SK-N-MC (cell line): ENCODE results near the gene LRRC23.
"Not testable (repeated sequence)": the region's sequence is repeated elsewhere in the genome, so short reads cannot be mapped to it uniquely, and the experiment has no call there.

Source experiments
- DNase-seq: peaks from one replicate; pipeline ENCODE4 v3.0.0-alpha.2; 2011; ENCODE audit warnings: low read depth, low spot score
- H3K27ac ChIP-seq: fragments of 200-600 bp; sonication (generic); 2 replicates; pipeline ENCODE4 v1.5.1; 2016; ENCODE audit warnings: mixed run types
- H3K36me3 ChIP-seq: fragments of 200-600 bp; sonication (generic); 2 replicates; pipeline ENCODE4 v1.6.1; 2017; ENCODE audit warnings: antibody characterized with exemption, low read length, mixed read lengths; ENCODE audit not compliant: insufficient read depth
- H3K4me3 ChIP-seq: fragments of 200-600 bp; sonication (generic); 2 replicates; pipeline ENCODE4 v1.5.1; 2016
- H3K9ac ChIP-seq: fragments of 200-600 bp; sonication (generic); 2 replicates; pipeline ENCODE4 v1.8.0; 2017; ENCODE audit warnings: mixed run types, mixed read lengths; ENCODE audit not compliant: insufficient read length
- H3K9me3 ChIP-seq: fragments of 200-600 bp; sonication (generic); 2 replicates; pipeline ENCODE4 v1.6.1; 2017; ENCODE audit warnings: low read depth, mild to moderate bottlenecking, antibody characterized with exemption, low read length, moderate library complexity, mixed read lengths
- EZH2 ChIP-seq: fragments of 200-600 bp; sonication (generic); IDR thresholded peaks from one replicate; pipeline ENCODE4 v1.6.1; 2017; ENCODE audit warnings: antibody characterized with exemption
- FOXP2 ChIP-seq: optimal IDR thresholded peaks from 2 replicates; pipeline ENCODE3; 2011; ENCODE audit warnings: mild to moderate bottlenecking, moderate library complexity; ENCODE audit not compliant: insufficient read depth; ENCODE audit errors: extremely low read length, control extremely low read depth
- POLR2AphosphoS5 ChIP-seq: IDR thresholded peaks from 2 replicates; pipeline ENCODE4 v1.6.1; 2012; ENCODE audit warnings: mild to moderate bottlenecking, low read depth, low read length, borderline replicate concordance

LRRC23 gene

GRCh38 chr12:6899427-6899826 is 5.2 kb upstream of the LRRC23 start:
- no peaks in the 10 kb centered on the region for H3K9me3 ChIP-seq
- no peak for DNase-seq
- no peak overlapping the region for H3K4me3 ChIP-seq
- H3K27ac ChIP-seq: no peak overlapping the region
- H3K36me3 ChIP-seq: no peaks in the 10 kb centered on the region
- TF ChIP-seq FOXP2: no peak
- TF ChIP-seq EZH2: no peak
- TF ChIP-seq POLR2AphosphoS5: no peak
- H3K9ac ChIP-seq: no peak overlapping the region

GRCh38 chr12:6899837-6900519 is 4.6 kb upstream of the LRRC23 start:
- DNase-seq: no peak
- H3K4me3 ChIP-seq: no peak overlapping the region
- H3K36me3 ChIP-seq: no peaks in the 10 kb centered on the region
- no peak for TF ChIP-seq FOXP2
- TF ChIP-seq POLR2AphosphoS5: no peak
- TF ChIP-seq EZH2: no peak
- H3K27ac ChIP-seq: no peak overlapping the region
- H3K9me3 ChIP-seq: no peaks in the 10 kb centered on the region
- no peak overlapping the region for H3K9ac ChIP-seq

GRCh38 chr12:6902448-6902847 is 2.2 kb upstream of the LRRC23 start:
- H3K4me3 ChIP-seq: no peak overlapping the region
- no peak overlapping the region for H3K9ac ChIP-seq
- no peak for DNase-seq
- no peak for TF ChIP-seq EZH2
- no peak for TF ChIP-seq POLR2AphosphoS5
- TF ChIP-seq FOXP2: no peak
- no peaks in the 10 kb centered on the region for H3K36me3 ChIP-seq
- no peaks in the 10 kb centered on the region for H3K9me3 ChIP-seq
- H3K27ac ChIP-seq: no peak overlapping the region

- no peak overlapping the region for H3K4me3 ChIP-seq
- no peaks in the 10 kb centered on the region for H3K36me3 ChIP-seq
- TF ChIP-seq EZH2 (no peak), FOXP2 (no peak), POLR2AphosphoS5 (no peak)
- peak overlapping the region; percentile 68 for H3K27ac ChIP-seq
- no peak for DNase-seq
- no peaks in the 10 kb centered on the region for H3K9me3 ChIP-seq
- peak overlapping the region; percentile 68 for H3K9ac ChIP-seq
Measured at GRCh38 chr12:6903722-6904121, 900 bp upstream of the LRRC23 start.

- Histone ChIP-seq H3K9ac (no peak overlapping the region), H3K27ac (no peak overlapping the region)
Measured at GRCh38 chr12:6905414-6906040, 905 bp downstream of the LRRC23 start.

GRCh38 chr12:6908141-6908540 is 3.5 kb downstream of the LRRC23 start:
- H3K4me3 ChIP-seq, H3K27ac ChIP-seq, H3K9ac ChIP-seq, H3K36me3 ChIP-seq, H3K9me3 ChIP-seq, DNase-seq: not testable (repeated sequence)

More at GRCh38 chr12:6905414-6906040, 905 bp downstream of the LRRC23 start:
- TF ChIP-seq POLR2AphosphoS5: no peak
- no peak for TF ChIP-seq FOXP2
- no peak for TF ChIP-seq EZH2
- no peaks in the 10 kb centered on the region for H3K36me3 ChIP-seq
- DNase-seq: no peak
- no peaks in the 10 kb centered on the region for H3K9me3 ChIP-seq
- peak overlapping the region; percentile 80 for H3K4me3 ChIP-seq

- no peak for TF ChIP-seq EZH2
- Histone ChIP-seq H3K9ac (no peak overlapping the region), H3K4me3 (no peak overlapping the region), H3K27ac (no peak overlapping the region), H3K36me3 (no peaks in the 10 kb centered on the region), H3K9me3 (no peaks in the 10 kb centered on the region)
- no peak for DNase-seq
Measured at GRCh38 chr12:6909421-6910145, 5.0 kb downstream of the LRRC23 start.

- Histone ChIP-seq H3K9me3 (no peaks in the 10 kb centered on the region), H3K4me3 (no peak overlapping the region), H3K27ac (no peak overlapping the region), H3K36me3 (peaks cover 8% of the 10 kb centered on the region; the same call in 1 of the 2 replicates), H3K9ac (no peak overlapping the region)
- TF ChIP-seq POLR2AphosphoS5 (no peak), FOXP2 (no peak), EZH2 (no peak)
- DNase-seq: no peak
Measured at GRCh38 chr12:6912164-6912935, 7.7 kb downstream of the LRRC23 start.
